Measurements from ENCODE around the gene IL4R.

IL4R gene

GRCh38 chr16:27341971-27342370 lies 28.2 kb downstream of the IL4R start:
- no peak overlapping the region for H3K27ac ChIP-seq
- TF ChIP-seq CTCF (conservative IDR thresholded peaks at IDR 0.05) (no peak), ZFX (IDR thresholded peaks at IDR 0.05) (no peak)

GRCh38 chr16:27344721-27345120 lies 30.9 kb downstream of the IL4R start:
- H3K27ac ChIP-seq = no peak overlapping the region
- TF ChIP-seq CTCF (conservative IDR thresholded peaks at IDR 0.05) = no peak
- TF ChIP-seq ZFX (IDR thresholded peaks at IDR 0.05) = no peak

GRCh38 chr16:27345201-27345600 lies 31.4 kb downstream of the IL4R start:
- H3K27ac ChIP-seq = no peak overlapping the region
- TF ChIP-seq CTCF (conservative IDR thresholded peaks at IDR 0.05) (no peak), ZFX (IDR thresholded peaks at IDR 0.05) (no peak)

GRCh38 chr16:27346819-27347218 lies 33.0 kb downstream of the IL4R start:
- H3K27ac ChIP-seq = no peak overlapping the region
- TF ChIP-seq CTCF (conservative IDR thresholded peaks at IDR 0.05) = no peak

GRCh38 chr16:27347930-27348685 lies 34.3 kb downstream of the IL4R start:
- TF ChIP-seq ZFX (IDR thresholded peaks at IDR 0.05) (no peak), CTCF (conservative IDR thresholded peaks at IDR 0.05) (no peak)
- no peak overlapping the region for H3K27ac ChIP-seq

GRCh38 chr16:27349276-27349675 lies 35.5 kb downstream of the IL4R start:
- TF ChIP-seq ZFX (IDR thresholded peaks at IDR 0.05) = no peak
- no peak for TF ChIP-seq CTCF (conservative IDR thresholded peaks at IDR 0.05)
- H3K27ac ChIP-seq = no peak overlapping the region

GRCh38 chr16:27350006-27350405 lies 36.2 kb downstream of the IL4R start:
- H3K27ac ChIP-seq = no peak overlapping the region
- no peak for TF ChIP-seq CTCF (conservative IDR thresholded peaks at IDR 0.05)
- no peak for TF ChIP-seq ZFX (IDR thresholded peaks at IDR 0.05)

All from C4-2B (cell line).